Measurements from ENCODE around the gene DLGAP4. TPM values are rescaled to one million over a fixed set of nuclear protein-coding genes. Genes with fewer than 3 reads are reported as not detected.

Gene DLGAP4
- polyA plus RNA-seq, 1 of the 3 experiments (the other 2 are of a cell fraction): 31.2 TPM

- Histone ChIP-seq H3F3A (replicated peaks; ENCODE audit: insufficient read depth) (no peaks in the 10 kb centered on the region), H3K9me3 (no peaks in the 10 kb centered on the region), H3K27ac (ENCODE audit: low read depth in 2 of 2, low read length in 1 of 2) (no peak overlapping the region), H3K9ac (no peak overlapping the region), H2AFZ (ENCODE audit: low read depth) (no peak overlapping the region), H4K20me1 (ENCODE audit: insufficient read depth) (no peaks in the 10 kb centered on the region), H3K4me1 (ENCODE audit: control insufficient read depth in 1 of 2, insufficient read depth in 2 of 2, low read depth in 1 of 2, low read length in 1 of 2) (peaks cover 0 to 4% of the 10 kb centered on the region in 2 experiments; a peak in 1 of 4 replicates), H3K4me3 (ENCODE audit: low read depth in 2 of 2, low read length in 1 of 2) (no peak overlapping the region), H3K9me2 (no peaks in the 10 kb centered on the region), H3K4me2 (no peak overlapping the region), H3K79me2 (ENCODE audit: insufficient read depth) (no peaks in the 10 kb centered on the region), H3K36me3 (replicated peaks in 1 of 2; ENCODE audit: control insufficient read depth in 1 of 2, insufficient read depth in 2 of 2, low read length in 1 of 2) (no peaks in the 10 kb centered on the region), H3K27me3 (ENCODE audit: insufficient read depth) (0 out of 2 replicates have a peak, but pooled peaks cover 3% of the 10 kb centered on the region)
- TF ChIP-seq POLR2AphosphoS5 (IDR thresholded peaks at IDR 0.05; ENCODE audit: low read depth, low read length) (no peak), EP300 (IDR thresholded peaks at IDR 0.05; ENCODE audit: borderline replicate concordance in 1 of 2, low read depth in 1 of 2, low read length in 1 of 2) (no peak), RXRA (IDR thresholded peaks at IDR 0.05; ENCODE audit: borderline replicate concordance, low read depth) (no peak), CTCF (IDR thresholded peaks at IDR 0.05) (no peak), SIN3A (IDR thresholded peaks at IDR 0.05; ENCODE audit: borderline replicate concordance, low read depth, low read length) (no peak), SMC3 (IDR thresholded peaks at IDR 0.05; ENCODE audit: low read depth, low read length) (no peak), NFIC (IDR thresholded peaks at IDR 0.05; ENCODE audit: borderline replicate concordance) (no peak), TEAD4 (IDR thresholded peaks at IDR 0.05; ENCODE audit: borderline replicate concordance, insufficient read depth) (no peak), EZH2phosphoT487 (IDR thresholded peaks at IDR 0.05; ENCODE audit: borderline replicate concordance, low read depth) (no peak), YY1 (IDR thresholded peaks at IDR 0.05; ENCODE audit: low read depth) (no peak), RCOR1 (IDR thresholded peaks at IDR 0.05; ENCODE audit: low read length) (no peak), ELF1 (IDR thresholded peaks at IDR 0.05) (no peak), MEF2A (IDR thresholded peaks at IDR 0.05; ENCODE audit: borderline replicate concordance, low read depth) (no peak), MXI1 (IDR thresholded peaks at IDR 0.05; ENCODE audit: low read depth, low read length) (no peak), FOSL2 (IDR thresholded peaks at IDR 0.05; ENCODE audit: borderline replicate concordance, low read depth) (no peak), TCF12 (IDR thresholded peaks at IDR 0.05) (no peak)
- TF ChIP-seq, protein P1, sequence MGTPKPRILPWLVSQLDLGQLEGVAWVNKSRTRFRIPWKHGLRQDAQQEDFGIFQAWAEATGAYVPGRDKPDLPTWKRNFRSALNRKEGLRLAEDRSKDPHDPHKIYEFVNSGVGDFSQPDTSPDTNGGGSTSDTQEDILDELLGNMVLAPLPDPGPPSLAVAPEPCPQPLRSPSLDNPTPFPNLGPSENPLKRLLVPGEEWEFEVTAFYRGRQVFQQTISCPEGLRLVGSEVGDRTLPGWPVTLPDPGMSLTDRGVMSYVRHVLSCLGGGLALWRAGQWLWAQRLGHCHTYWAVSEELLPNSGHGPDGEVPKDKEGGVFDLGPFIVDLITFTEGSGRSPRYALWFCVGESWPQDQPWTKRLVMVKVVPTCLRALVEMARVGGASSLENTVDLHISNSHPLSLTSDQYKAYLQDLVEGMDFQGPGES (IDR thresholded peaks at IDR 0.05; ENCODE audit: low read depth, low read length): no peak
- ChIA-PET POLR2A (no interaction called here), CTCF (interaction anchor here (1.5 kb wide), 1 partner anchor 46 kb away, joined by 4 read pairs; no protein-coding TSS in a partner anchor)
- 42% methylated on average over 6 of the region's 9 CpGs for WGBS (ENCODE audit: low lambda C conversion rate)
- no peak for DNase-seq
These were observed 47.6 kb downstream of the DLGAP4 start for GRCh38 chr20:36353740-36354139.

All from SK-N-SH (cell line).